SJSA1 (cell line): Measurements from ENCODE around the gene KRTAP13-4. TPM values are rescaled to one million over a fixed set of nuclear protein-coding genes. Genes with fewer than 3 reads are reported as not detected.

Source experiments
- DNase-seq, 2 experiments: peaks; one replicate each; pipeline ENCODE4 v3.0.0-alpha.2; 2015 to 2020; ENCODE audit warnings: low spot score in 2 of 2, low read depth in 1 of 2
- H3K27ac ChIP-seq: fragments of 250-450 bp; sonication (Bioruptor Pico); 2 replicates; pipeline ENCODE4 v1.5.1; 2020; ENCODE audit warnings: mild to moderate bottlenecking, moderate library complexity
- H3K27me3 ChIP-seq: fragments of 250-450 bp; sonication (Bioruptor Pico); replicated peaks from 2 replicates; pipeline ENCODE4 v1.5.1; 2020; ENCODE audit warnings: mild to moderate bottlenecking, moderate library complexity
- H3K36me3 ChIP-seq: fragments of 250-450 bp; sonication (Bioruptor Pico); 2 replicates; pipeline ENCODE4 v1.5.1; 2020; ENCODE audit warnings: mild to moderate bottlenecking
- H3K4me1 ChIP-seq: fragments of 250-450 bp; sonication (Bioruptor Pico); replicated peaks from 2 replicates; pipeline ENCODE4 v1.6.1; 2021; ENCODE audit warnings: mild to moderate bottlenecking
- H3K4me3 ChIP-seq: fragments of 250-450 bp; sonication (Bioruptor Pico); 2 replicates; pipeline ENCODE4 v1.5.1; 2020; ENCODE audit warnings: mild to moderate bottlenecking
- H3K9me3 ChIP-seq: fragments of 250-450 bp; sonication (Bioruptor Pico); replicated peaks from 2 replicates; pipeline ENCODE4 v1.5.1; 2020; ENCODE audit warnings: mild to moderate bottlenecking
- total RNA-seq: library from RNA; depleted of rRNA; stranded (reverse); fragments of >200 nt; shearing (Covaris generic); gene quantifications from 2 replicates; pipeline ENCODE4 v1.2.3, GENCODE V29; 2014; rRNA removed

KRTAP13-4 gene
- total RNA-seq, 1 experiment from 2014 or later, result not detected

DNA sequence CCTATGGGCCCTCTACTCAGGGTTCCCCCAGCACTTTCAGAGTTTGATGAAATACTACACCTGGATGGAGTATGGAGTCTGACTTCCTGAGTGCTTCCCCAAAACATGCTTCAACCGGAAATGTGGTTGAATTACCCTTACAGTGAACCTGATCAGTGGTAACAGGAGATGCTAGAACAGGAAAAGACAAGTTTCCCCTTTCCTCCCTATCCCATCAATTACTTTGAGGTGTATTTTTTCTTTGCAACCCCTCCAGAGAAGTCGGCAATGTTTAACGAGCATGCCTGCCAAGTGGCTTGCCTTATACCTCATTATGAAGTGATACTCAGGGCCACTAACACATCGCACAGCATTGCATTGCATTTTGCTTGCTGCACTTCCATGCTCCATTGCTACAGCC lies 17.0 kb downstream of the KRTAP13-4 start:
- Histone ChIP-seq H3K9me3 (no peaks in the 10 kb centered on the region), H3K36me3 (no peaks in the 10 kb centered on the region), H3K27me3 (no peaks in the 10 kb centered on the region; the same call in 1 of the 2 replicates), H3K27ac (no peak overlapping the region), H3K4me1 (no peaks in the 10 kb centered on the region), H3K4me3 (no peak overlapping the region)
- DNase-seq, result no peak

DNA sequence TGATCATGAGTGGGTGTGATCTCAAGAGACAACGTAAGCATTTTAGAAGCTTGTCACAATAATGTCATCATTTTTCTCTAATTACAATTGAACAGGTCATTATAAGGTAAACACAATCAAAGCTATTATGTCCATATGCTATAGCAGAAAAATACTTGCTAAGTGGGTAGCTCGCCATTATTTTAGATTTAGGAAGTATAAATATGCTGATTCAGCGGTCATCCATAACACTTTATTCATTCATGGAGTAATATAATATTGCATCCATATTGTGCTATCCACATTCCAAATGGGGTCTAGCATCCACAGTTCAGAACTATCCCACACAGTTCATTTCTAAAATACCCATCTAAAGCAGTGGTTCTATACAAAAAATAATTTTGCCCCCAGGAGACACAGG lies 18.5 kb downstream of the KRTAP13-4 start:
- H3K4me3 ChIP-seq, result no peak overlapping the region
- no peaks in the 10 kb centered on the region for H3K4me1 ChIP-seq
- H3K36me3 ChIP-seq, result no peaks in the 10 kb centered on the region
- H3K27me3 ChIP-seq, result no peaks in the 10 kb centered on the region; the same call in 1 of the 2 replicates
- no peak overlapping the region for H3K27ac ChIP-seq
- no peaks in the 10 kb centered on the region for H3K9me3 ChIP-seq
- DNase-seq, result no peak

DNA sequence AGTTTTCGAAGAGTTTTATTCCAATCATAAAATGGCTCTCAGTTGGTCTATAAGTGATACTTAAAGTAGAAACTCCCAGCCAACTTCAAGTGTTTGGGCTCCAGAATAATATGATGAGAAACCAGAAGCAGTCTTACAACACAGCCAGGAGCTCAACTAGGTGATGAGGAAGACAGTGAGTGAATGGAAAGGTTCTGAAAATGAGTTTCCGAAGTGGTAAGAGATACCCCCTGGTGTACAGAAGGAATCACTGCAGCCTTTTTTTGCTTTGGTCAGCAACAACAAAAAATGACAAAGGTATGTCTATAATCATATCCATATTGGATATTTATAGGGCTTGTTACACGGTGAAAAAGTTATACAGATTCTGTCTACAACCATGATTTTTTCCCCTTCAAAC lies 33.7 kb downstream of the KRTAP13-4 start:
- Histone ChIP-seq H3K4me3 (no peak overlapping the region), H3K27me3 (no peaks in the 10 kb centered on the region; the same call in 1 of the 2 replicates), H3K9me3 (no peaks in the 10 kb centered on the region), H3K27ac (no peak overlapping the region), H3K36me3 (no peaks in the 10 kb centered on the region), H3K4me1 (no peaks in the 10 kb centered on the region)
- DNase-seq, result no peak

DNA sequence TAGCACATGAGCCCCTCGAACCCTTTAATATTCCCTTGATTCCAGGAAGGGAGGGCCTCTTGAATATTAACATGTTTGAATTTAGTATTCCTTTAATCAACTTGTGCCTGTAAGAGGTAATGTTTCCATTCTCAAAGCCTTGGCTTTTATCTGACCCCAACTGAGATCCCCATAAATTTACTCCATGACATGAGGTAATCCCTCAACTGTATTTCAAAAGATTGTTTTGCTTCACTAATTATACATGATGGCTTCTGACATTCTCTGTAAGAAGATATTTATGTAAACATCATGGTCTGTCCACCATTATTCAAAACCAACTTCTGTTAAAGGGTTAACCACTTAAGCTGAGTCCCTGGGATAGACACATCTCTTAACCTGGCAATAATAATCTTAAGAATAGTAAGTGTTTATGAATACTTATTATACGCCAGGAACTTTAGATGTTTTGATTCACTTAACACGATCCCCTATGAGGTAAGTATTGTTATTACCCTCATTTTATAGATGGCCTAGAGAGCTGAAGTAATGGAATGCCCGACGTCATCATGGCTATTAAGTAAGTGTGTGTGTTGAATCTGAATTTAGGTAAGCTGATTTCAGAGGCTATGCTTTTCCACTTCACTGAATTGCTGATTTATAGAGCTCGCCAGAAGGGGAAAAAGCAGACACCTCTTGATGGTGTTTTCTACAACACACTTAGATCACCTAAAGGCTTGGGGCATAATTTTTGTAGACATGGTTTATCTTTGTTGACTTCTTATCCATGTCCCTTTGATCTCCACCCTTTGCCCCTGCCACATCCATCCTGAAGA lies 39.1 kb downstream of the KRTAP13-4 start:
- no peak for DNase-seq
- no peak overlapping the region for H3K27ac ChIP-seq
- H3K9me3 ChIP-seq, result no peaks in the 10 kb centered on the region
- H3K4me3 ChIP-seq, result no peak overlapping the region
- no peaks in the 10 kb centered on the region for H3K36me3 ChIP-seq
- H3K4me1 ChIP-seq, result no peaks in the 10 kb centered on the region
- H3K27me3 ChIP-seq, result no peaks in the 10 kb centered on the region; the same call in 1 of the 2 replicates

- H3K27ac ChIP-seq, result no peak overlapping the region
- no peaks in the 10 kb centered on the region for H3K27me3 ChIP-seq
- no peaks in the 10 kb centered on the region for H3K36me3 ChIP-seq
- H3K9me3 ChIP-seq, result no peaks in the 10 kb centered on the region
- no peak for DNase-seq
- no peak overlapping the region for H3K4me3 ChIP-seq
- H3K4me1 ChIP-seq, result no peaks in the 10 kb centered on the region
Observed at GRCh38 chr21:30478004-30478403, 48.0 kb downstream of the KRTAP13-4 start.

DNA sequence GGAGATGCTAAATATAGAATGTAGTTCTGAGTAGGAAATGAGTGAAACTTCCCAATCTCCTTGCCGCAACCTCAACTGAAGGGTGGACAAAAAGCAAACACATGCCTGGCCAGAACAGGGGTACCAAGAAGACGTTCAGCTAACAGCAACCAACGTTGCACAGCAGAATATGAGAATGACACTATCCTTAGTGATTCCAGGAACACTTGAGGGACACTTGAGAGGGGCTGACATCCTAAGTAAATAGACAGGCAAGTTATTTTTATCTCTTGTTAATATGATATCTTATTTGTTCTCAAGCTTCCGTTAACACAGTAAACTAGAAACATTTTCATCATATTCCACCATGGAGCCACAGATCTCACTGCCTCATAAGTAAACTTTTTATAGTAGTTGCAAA lies 49.2 kb downstream of the KRTAP13-4 start:
- Histone ChIP-seq H3K9me3 (no peaks in the 10 kb centered on the region), H3K4me1 (no peaks in the 10 kb centered on the region), H3K36me3 (no peaks in the 10 kb centered on the region), H3K27ac (no peak overlapping the region), H3K27me3 (no peaks in the 10 kb centered on the region), H3K4me3 (no peak overlapping the region)
- DNase-seq, result no peak

DNA sequence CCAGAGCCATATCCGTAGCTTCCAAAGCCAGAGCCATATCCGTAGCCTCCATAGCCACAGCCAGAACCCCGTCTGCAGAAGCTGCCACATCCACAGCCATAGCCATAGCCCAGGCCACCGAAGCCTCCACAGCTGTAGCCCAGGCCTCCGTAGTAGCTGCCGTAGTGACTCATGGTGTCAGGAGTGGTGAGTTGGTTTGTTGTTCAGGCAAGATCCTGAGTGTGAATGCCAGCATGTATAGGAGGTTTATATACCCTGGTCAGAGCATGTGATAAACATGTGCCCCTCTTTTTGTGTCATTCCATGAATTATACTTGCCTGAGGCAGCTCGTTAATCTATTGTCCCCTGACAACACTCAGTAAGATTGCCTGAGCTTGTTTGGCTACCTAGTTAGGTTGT lies 50.1 kb downstream of the KRTAP13-4 start, which contains the start of gene KRTAP19-1:
TSS of gene KRTAP19-1 (minus strand) at position 223 of the 400 bp plus-strand sequence. CDS start at position 173, 50 bp downstream.
- H3K4me3 ChIP-seq, result no peak within 1 kb of the TSS
- no peaks in the 10 kb centered on the region for H3K4me1 ChIP-seq
- no peak for DNase-seq
- H3K27ac ChIP-seq, result no peak within 1 kb of the TSS
- no peaks in the 10 kb centered on the region for H3K36me3 ChIP-seq
- H3K9me3 ChIP-seq, result no peaks in the 10 kb centered on the region
- H3K27me3 ChIP-seq, result no peaks in the 10 kb centered on the region

Other genes with a start within 250 kb of the KRTAP13-4 start
- not detected in 2 replicates for gene CLDN8, start 214.1 kb upstream of the KRTAP13-4 start, total RNA-seq
- not detected in 2 replicates for gene KRTAP24-1, start 147.3 kb upstream of the KRTAP13-4 start, total RNA-seq
- not detected in 2 replicates for gene KRTAP25-1, start 140.7 kb upstream of the KRTAP13-4 start, total RNA-seq
- gene KRTAP26-1, start 109.9 kb upstream of the KRTAP13-4 start, total RNA-seq, result not detected in 2 replicates
- not detected in 2 replicates for gene KRTAP27-1, start 92.5 kb upstream of the KRTAP13-4 start, total RNA-seq
- gene KRTAP23-1, start 81.6 kb upstream of the KRTAP13-4 start, total RNA-seq, result not detected in 2 replicates
- gene KRTAP13-2, start 57.9 kb upstream of the KRTAP13-4 start, total RNA-seq, result not detected in 2 replicates
- not detected in 2 replicates for gene KRTAP13-1, start 34.2 kb upstream of the KRTAP13-4 start, total RNA-seq
- gene KRTAP13-3, start 4.3 kb upstream of the KRTAP13-4 start, total RNA-seq, result not detected in 2 replicates
- gene KRTAP15-1, start 10.1 kb downstream of the KRTAP13-4 start, total RNA-seq, result not detected in 2 replicates
- gene KRTAP19-1, start 50.1 kb downstream of the KRTAP13-4 start, total RNA-seq, result not detected in 2 replicates
- gene KRTAP19-2, start 57.2 kb downstream of the KRTAP13-4 start, total RNA-seq, result not detected in 2 replicates
- not detected in 2 replicates for gene KRTAP19-3, start 61.8 kb downstream of the KRTAP13-4 start, total RNA-seq
- gene KRTAP19-4, start 66.9 kb downstream of the KRTAP13-4 start, total RNA-seq, result not detected in 2 replicates
- not detected in 2 replicates for gene KRTAP19-5, start 71.9 kb downstream of the KRTAP13-4 start, total RNA-seq
- not detected in 2 replicates for gene KRTAP19-6, start 111.6 kb downstream of the KRTAP13-4 start, total RNA-seq
- gene KRTAP19-7, start 131.1 kb downstream of the KRTAP13-4 start, total RNA-seq, result not detected in 2 replicates
- not detected in 2 replicates for gene KRTAP22-2, start 160.2 kb downstream of the KRTAP13-4 start, total RNA-seq
- not detected in 2 replicates for gene KRTAP6-3, start 162.2 kb downstream of the KRTAP13-4 start, total RNA-seq
- gene KRTAP6-2, start 168.7 kb downstream of the KRTAP13-4 start, total RNA-seq, result not detected in 2 replicates
- gene KRTAP22-1, start 170.9 kb downstream of the KRTAP13-4 start, total RNA-seq, result not detected in 2 replicates
- not detected in 2 replicates for gene KRTAP6-1, start 183.7 kb downstream of the KRTAP13-4 start, total RNA-seq
- not detected in 2 replicates for gene KRTAP20-1, start 186.2 kb downstream of the KRTAP13-4 start, total RNA-seq
- gene KRTAP20-4, start 190.4 kb downstream of the KRTAP13-4 start, total RNA-seq, result not detected in 2 replicates
- not detected in 2 replicates for gene KRTAP20-2, start 205.0 kb downstream of the KRTAP13-4 start, total RNA-seq
- gene KRTAP20-3, start 212.6 kb downstream of the KRTAP13-4 start, total RNA-seq, result not detected in 2 replicates